Keratinocyte (primary cell): ENCODE data around the gene DOC2A. TPM values are rescaled to one million over a fixed set of nuclear protein-coding genes. Genes with fewer than 3 reads are reported as not detected.

Source experiments
- DNase-seq: peaks from one replicate; pipeline ENCODE4 v3.0.0-alpha.2; 2011; ENCODE audit warnings: low read depth, missing footprints, low spot score
- FAIRE-seq: peaks from 2 replicates; lab custom pipeline; 2011; peaks lifted over from hg19 to GRCh38; lab: Jason Lieb, UNC
- H2AFZ ChIP-seq: 2 replicates; pipeline ENCODE4 v1.6.0; 2012; ENCODE audit warnings: low read length, control low read depth, inconsistent platforms; ENCODE audit not compliant: control insufficient read depth
- H3K27ac ChIP-seq: 2 replicates; pipeline ENCODE4 v1.5.1; 2011; ENCODE audit warnings: low read length; ENCODE audit not compliant: control insufficient read depth, insufficient read depth
- H3K27me3 ChIP-seq: 3 replicates; pipeline ENCODE4 v1.6.0; 2011; ENCODE audit warnings: low read length; ENCODE audit not compliant: control insufficient read depth, insufficient read depth; ENCODE audit errors: extremely low read depth
- H3K36me3 ChIP-seq, 2 experiments: 2 replicates in 1 of 2; 3 replicates in 1 of 2; pipeline ENCODE4 v1.5.1; 2011; ENCODE audit warnings: low read length in 2 of 2, mild to moderate bottlenecking in 1 of 2; ENCODE audit not compliant: control insufficient read depth in 2 of 2, insufficient read depth in 2 of 2; ENCODE audit errors: extremely low read depth in 1 of 2
- H3K4me1 ChIP-seq: 3 replicates; pipeline ENCODE4 v1.5.1; 2011; ENCODE audit warnings: low read length; ENCODE audit not compliant: control insufficient read depth, insufficient read depth; ENCODE audit errors: extremely low read depth
- H3K4me2 ChIP-seq: 3 replicates; pipeline ENCODE4 v1.6.0; 2011; ENCODE audit warnings: low read depth, low read length; ENCODE audit not compliant: control insufficient read depth, insufficient read depth; ENCODE audit errors: extremely low read depth
- H3K4me3 ChIP-seq, 3 experiments: fragments of 200-600 bp in 1 of 3; sonication (generic) in 1 of 3; 2 replicates in 2 of 3; 3 replicates in 1 of 3; pipeline ENCODE4 v1.5.1; 2011 to 2016; ENCODE audit warnings: low read length in 3 of 3, mild to moderate bottlenecking in 3 of 3, control low read depth in 2 of 3, inconsistent platforms in 1 of 3, low read depth in 1 of 3, mixed read lengths in 1 of 3, mixed run types in 1 of 3, moderate library complexity in 1 of 3; ENCODE audit not compliant: control insufficient read depth in 2 of 3, insufficient read depth in 2 of 3; ENCODE audit errors: extremely low read depth in 1 of 3
- H3K79me2 ChIP-seq: 2 replicates; pipeline ENCODE4 v1.6.0; 2012; ENCODE audit warnings: low read length; ENCODE audit not compliant: control insufficient read depth, insufficient read depth
- H3K9ac ChIP-seq: 3 replicates; pipeline ENCODE4 v1.6.0; 2011; ENCODE audit warnings: low read length; ENCODE audit not compliant: control insufficient read depth, insufficient read depth; ENCODE audit errors: extremely low read depth
- H3K9me1 ChIP-seq: 3 replicates; pipeline ENCODE4 v1.6.0; 2011; ENCODE audit warnings: low read length; ENCODE audit not compliant: control insufficient read depth, insufficient read depth; ENCODE audit errors: extremely low read depth
- H3K9me3 ChIP-seq: 2 replicates; pipeline ENCODE4 v1.5.1; 2012; ENCODE audit warnings: low read depth, low read length; ENCODE audit not compliant: control insufficient read depth
- H4K20me1 ChIP-seq: 3 replicates; pipeline ENCODE4 v1.6.0; 2011; ENCODE audit warnings: low read length; ENCODE audit not compliant: control insufficient read depth, insufficient read depth; ENCODE audit errors: extremely low read depth
- EZH2 ChIP-seq: IDR thresholded peaks from one replicate; pipeline ENCODE4 v1.6.1; 2012; ENCODE audit warnings: inconsistent platforms, mild to moderate bottlenecking, low read length, moderate library complexity
- dilution Hi-C: fragments of 300-500 bp; cut with MboI; formaldehyde crosslinking; loops from one replicate; pipeline ENCODE4 v1.7.0; 2020; ENCODE audit warnings: low sequenced_read_pairs; ENCODE audit not compliant: extremely low pct_ligation_motif_present
- polyA plus RNA-seq, 5 experiments: library from polyadenylated mRNA; depleted of rRNA in 3 of 5; stranded (reverse) in 3 of 5; stranded (forward) in 1 of 5; unstranded in 1 of 5; fragments of >200 nt; gene quantifications; 1 replicate in 1 of 5; 2 replicates in 3 of 5; 3 replicates in 1 of 5; pipeline versions ENCODE4 v1.2.1 to v1.2.3, GENCODE V29; 2011 to 2012; ENCODE audit warnings: missing spikeins in 2 of 5, low read depth in 1 of 5, low replicate concordance in 1 of 5
- TF ChIP-seq, protein P1 (sequence below), 3 experiments: IDR thresholded peaks in 1 of 3; conservative IDR thresholded peaks in 1 of 3; optimal IDR thresholded peaks in 1 of 3; 2 replicates in 2 of 3; 3 replicates in 1 of 3; pipeline versions ENCODE3 to v1.5.1; 2011; ENCODE audit warnings: low read length in 3 of 3, mild to moderate bottlenecking in 3 of 3, moderate library complexity in 2 of 3, control low read depth in 1 of 3, inconsistent platforms in 1 of 3; ENCODE audit not compliant: insufficient read depth in 2 of 3; ENCODE audit errors: extremely low read depth in 1 of 3

Gene DOC2A
- polyA plus RNA-seq, 1 donor (not counting 4 experiments of a cell fraction or from before 2014, with no cell fraction given): 0.26 TPM

DNA sequence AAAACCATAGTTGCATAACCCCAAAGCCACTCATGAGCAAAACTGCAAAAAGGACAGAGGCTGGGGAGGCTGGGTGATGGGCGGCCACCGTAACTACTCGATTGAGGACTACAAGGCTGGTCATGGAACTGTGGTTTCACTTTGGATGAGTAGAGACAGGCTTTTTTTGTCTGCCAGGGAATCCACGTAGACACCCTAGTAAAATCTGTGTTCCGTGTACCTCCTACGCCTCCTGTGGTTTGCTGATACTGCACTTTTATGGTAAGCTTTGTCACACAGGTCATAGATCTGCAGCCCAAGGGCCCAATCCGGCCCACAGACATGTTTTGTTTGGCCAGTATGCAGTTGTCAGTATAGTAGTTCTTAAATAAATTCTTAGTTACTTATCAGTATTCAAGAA is 22.4 kb upstream of the DOC2A start:
- H3K4me2 ChIP-seq: no peak overlapping the region
- no peak overlapping the region for H3K4me3 ChIP-seq
- H4K20me1 ChIP-seq: no peaks in the 10 kb centered on the region
- peaks cover 36% of the 10 kb centered on the region for H3K27me3 ChIP-seq
- H3K36me3 ChIP-seq: no peaks in the 10 kb centered on the region
- no peak overlapping the region for H3K9ac ChIP-seq
- H3K27ac ChIP-seq: no peak overlapping the region
- H3K4me1 ChIP-seq: no peaks in the 10 kb centered on the region
- no peaks in the 10 kb centered on the region for H3K9me1 ChIP-seq
- FAIRE-seq: no peak
- no peak for DNase-seq
- no peak overlapping the region for H2AFZ ChIP-seq
- dilution Hi-C loops: no loop called here
- no peaks in the 10 kb centered on the region for H3K9me3 ChIP-seq
- TF ChIP-seq, protein P1, sequence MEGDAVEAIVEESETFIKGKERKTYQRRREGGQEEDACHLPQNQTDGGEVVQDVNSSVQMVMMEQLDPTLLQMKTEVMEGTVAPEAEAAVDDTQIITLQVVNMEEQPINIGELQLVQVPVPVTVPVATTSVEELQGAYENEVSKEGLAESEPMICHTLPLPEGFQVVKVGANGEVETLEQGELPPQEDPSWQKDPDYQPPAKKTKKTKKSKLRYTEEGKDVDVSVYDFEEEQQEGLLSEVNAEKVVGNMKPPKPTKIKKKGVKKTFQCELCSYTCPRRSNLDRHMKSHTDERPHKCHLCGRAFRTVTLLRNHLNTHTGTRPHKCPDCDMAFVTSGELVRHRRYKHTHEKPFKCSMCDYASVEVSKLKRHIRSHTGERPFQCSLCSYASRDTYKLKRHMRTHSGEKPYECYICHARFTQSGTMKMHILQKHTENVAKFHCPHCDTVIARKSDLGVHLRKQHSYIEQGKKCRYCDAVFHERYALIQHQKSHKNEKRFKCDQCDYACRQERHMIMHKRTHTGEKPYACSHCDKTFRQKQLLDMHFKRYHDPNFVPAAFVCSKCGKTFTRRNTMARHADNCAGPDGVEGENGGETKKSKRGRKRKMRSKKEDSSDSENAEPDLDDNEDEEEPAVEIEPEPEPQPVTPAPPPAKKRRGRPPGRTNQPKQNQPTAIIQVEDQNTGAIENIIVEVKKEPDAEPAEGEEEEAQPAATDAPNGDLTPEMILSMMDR (optimal IDR thresholded peaks at IDR 0.05 in 1 of 3, IDR thresholded peaks at IDR 0.05 in 1 of 3, conservative IDR thresholded peaks at IDR 0.05 in 1 of 3; ENCODE audit: extremely low read depth in 1 of 3, insufficient read depth in 2 of 3, low read length in 3 of 3): no peak
- no peak for TF ChIP-seq EZH2
- H3K79me2 ChIP-seq: no peaks in the 10 kb centered on the region

GRCh38 chr16:30032083-30032819 is 21.4 kb upstream of the DOC2A start:
- Histone ChIP-seq H3K79me2 (no peaks in the 10 kb centered on the region), H2AFZ (no peak overlapping the region), H3K9me1 (no peaks in the 10 kb centered on the region), H3K27me3 (peaks cover 41% of the 10 kb centered on the region), H3K9ac (no peak overlapping the region), H3K36me3 (no peaks in the 10 kb centered on the region), H3K4me3 (no peak overlapping the region), H3K4me1 (no peaks in the 10 kb centered on the region), H4K20me1 (no peaks in the 10 kb centered on the region), H3K4me2 (no peak overlapping the region), H3K9me3 (no peaks in the 10 kb centered on the region), H3K27ac (no peak overlapping the region)
- no peak for DNase-seq
- TF ChIP-seq, protein P1 (optimal IDR thresholded peaks at IDR 0.05 in 1 of 3, IDR thresholded peaks at IDR 0.05 in 1 of 3, conservative IDR thresholded peaks at IDR 0.05 in 1 of 3; ENCODE audit: extremely low read depth in 1 of 3, insufficient read depth in 2 of 3, low read length in 3 of 3): peak; percentile 65 to 93 (median 74)
- no peak for TF ChIP-seq EZH2
- FAIRE-seq: no peak
- dilution Hi-C loops: no loop called here
